HG03280 (cell line): ENCODE data around the gene CNTNAP4.

Experiments used
- ATAC-seq: cut with Tn5 transposase; IDR thresholded peaks from one replicate; pipeline ENCODE4 v1.9.1; 2021; ENCODE audit warnings: mild to moderate bottlenecking, moderate library complexity; ENCODE audit not compliant: unreplicated experiment

The CNTNAP4 gene

GRCh38 chr16:76574651-76575050, 297.4 kb downstream of the CNTNAP4 start:
- no peak for ATAC-seq

GRCh38 chr16:76576526-76576925, 299.3 kb downstream of the CNTNAP4 start:
- ATAC-seq = peak; percentile 10

- peak; percentile 71 for ATAC-seq
Observed at GRCh38 chr16:76577003-76577402, 299.8 kb downstream of the CNTNAP4 start.

- no peak for ATAC-seq
Observed at GRCh38 chr16:76579277-76579922, 302.2 kb downstream of the CNTNAP4 start.

- no peak for ATAC-seq
Observed at GRCh38 chr16:76583466-76583865, 306.3 kb downstream of the CNTNAP4 start.

GRCh38 chr16:76583945-76584344, 306.7 kb downstream of the CNTNAP4 start:
- ATAC-seq = no peak

GRCh38 chr16:76598498-76598897, 321.3 kb downstream of the CNTNAP4 start:
- ATAC-seq = no peak

- no peak for ATAC-seq
Observed at GRCh38 chr16:76607317-76607716, 330.1 kb downstream of the CNTNAP4 start.
